ENCODE data around the gene SLC23A2. TPM values are rescaled to one million over a fixed set of nuclear protein-coding genes. Genes with fewer than 3 reads are reported as not detected.
A peak's percentile ranks its signal among the peaks of the same experiment; 100 is the strongest.

The SLC23A2 gene
- polyA plus RNA-seq, 3 donors: 3.3 to 28.4 (median 6.4) TPM

- intact Hi-C loops (cut with micrococcal nuclease): loop anchor here in 1 of 2 donors (10.0 kb wide), 1 partner anchor 346 kb away; no protein-coding TSS in a partner anchor
- Histone ChIP-seq H3K9me3 (replicated peaks in 1 of 2; ENCODE audit: control insufficient read depth in 1 of 2, insufficient read depth in 1 of 2, low read length in 2 of 2) (no peaks in the 10 kb centered on the region), H4K20me1 (ENCODE audit: insufficient read depth, low read length) (peaks cover 44% of the 10 kb centered on the region), H3K27me3 (ENCODE audit: control insufficient read depth in 2 of 2, insufficient read depth in 2 of 2, low read length in 2 of 2) (no peaks in the 10 kb centered on the region), H2AFZ (ENCODE audit: insufficient read depth, low read depth, low read length, poor library complexity, severe bottlenecking) (no peak overlapping the region), H3K79me2 (ENCODE audit: insufficient read depth, low read length) (peaks cover 35% of the 10 kb centered on the region), H3K4me1 (ENCODE audit: control insufficient read depth in 1 of 2, insufficient read depth in 2 of 2, low read length in 2 of 2) (no peaks in the 10 kb centered on the region), H3K9ac (ENCODE audit: insufficient read depth, low read length, poor library complexity, severe bottlenecking) (no peak overlapping the region), H3K36me3 (replicated peaks in 1 of 2; ENCODE audit: control insufficient read depth in 1 of 2, insufficient read depth in 2 of 2, low read length in 2 of 2) (peaks cover 6 to 45% of the 10 kb centered on the region in 2 donors), H3K4me2 (replicated peaks; ENCODE audit: extremely low read depth, low read length, poor library complexity, severe bottlenecking) (no peak overlapping the region), H3K4me3 (replicated peaks in 1 of 3; ENCODE audit: low read depth in 2 of 3, low read length in 3 of 3) (no peak overlapping the region), H3K27ac (ENCODE audit: low read depth in 1 of 2, low read length in 2 of 2) (no peak overlapping the region)
- Mint-ChIP-seq H3K4me1 (peaks cover 17% of the 10 kb centered on the region), H3K36me3 (peaks cover 45 to 57% of the 10 kb centered on the region in 2 donors), H3K4me3 (no peak overlapping the region), H3K27ac (peak overlapping the region in 1 of 7 donors; percentile 21), H3K27me3 (ENCODE audit: low read depth in 3 of 3) (no peaks in the 10 kb centered on the region), H3K9me3 (no peaks in the 10 kb centered on the region)
- DNase-seq: no peak
- no peak for TF ChIP-seq CTCF (IDR thresholded peaks at IDR 0.05)
- no CpG with 5 or more reads among the region's 4 CpGs for WGBS (ENCODE audit: insufficient coverage)
Measured at GRCh38 chr20:4950841-4951240, 50.5 kb downstream of the SLC23A2 start.

GRCh38 chr20:4950437-4950836 is 50.9 kb downstream of the SLC23A2 start:
- 85% methylated on average over 3 of the region's 3 CpGs for WGBS (ENCODE audit: insufficient coverage)

More at GRCh38 chr20:4950437-4950836, 50.9 kb downstream of the SLC23A2 start:
- no peaks in the 10 kb centered on the region for H3K9me3 Mint-ChIP-seq
- intact Hi-C loops (cut with micrococcal nuclease): loop anchor here in 1 of 2 donors (10.0 kb wide), 1 partner anchor 346 kb away; no protein-coding TSS in a partner anchor
- Histone ChIP-seq H3K79me2 (ENCODE audit: insufficient read depth, low read length) (peaks cover 33% of the 10 kb centered on the region), H4K20me1 (ENCODE audit: insufficient read depth, low read length) (peaks cover 44% of the 10 kb centered on the region), H2AFZ (ENCODE audit: insufficient read depth, low read depth, low read length, poor library complexity, severe bottlenecking) (no peak overlapping the region), H3K9ac (ENCODE audit: insufficient read depth, low read length, poor library complexity, severe bottlenecking) (no peak overlapping the region), H3K4me3 (replicated peaks in 1 of 3; ENCODE audit: low read depth in 2 of 3, low read length in 3 of 3) (no peak overlapping the region), H3K9me3 (replicated peaks in 1 of 2; ENCODE audit: control insufficient read depth in 1 of 2, insufficient read depth in 1 of 2, low read length in 2 of 2) (no peaks in the 10 kb centered on the region), H3K4me1 (ENCODE audit: control insufficient read depth in 1 of 2, insufficient read depth in 2 of 2, low read length in 2 of 2) (no peaks in the 10 kb centered on the region), H3K27ac (ENCODE audit: low read depth in 1 of 2, low read length in 2 of 2) (no peak overlapping the region), H3K4me2 (replicated peaks; ENCODE audit: extremely low read depth, low read length, poor library complexity, severe bottlenecking) (no peak overlapping the region), H3K27me3 (ENCODE audit: control insufficient read depth in 2 of 2, insufficient read depth in 2 of 2, low read length in 2 of 2) (no peaks in the 10 kb centered on the region), H3K36me3 (replicated peaks in 1 of 2; ENCODE audit: control insufficient read depth in 1 of 2, insufficient read depth in 2 of 2, low read length in 2 of 2) (peaks cover 6 to 48% of the 10 kb centered on the region in 2 donors)
- H3K36me3 Mint-ChIP-seq: peaks cover 45 to 60% of the 10 kb centered on the region in 2 donors
- no peak for TF ChIP-seq CTCF (IDR thresholded peaks at IDR 0.05)
- peaks cover 17% of the 10 kb centered on the region for H3K4me1 Mint-ChIP-seq
- DNase-seq: no peak
- no peaks in the 10 kb centered on the region for H3K27me3 Mint-ChIP-seq (ENCODE audit: low read depth in 3 of 3)
- peak overlapping the region in 3 of 7 donors; percentile 12 to 79 (median 15) for H3K27ac Mint-ChIP-seq
- no peak overlapping the region for H3K4me3 Mint-ChIP-seq
